ENCODE data around the gene QPCT.

Gene QPCT

DNA sequence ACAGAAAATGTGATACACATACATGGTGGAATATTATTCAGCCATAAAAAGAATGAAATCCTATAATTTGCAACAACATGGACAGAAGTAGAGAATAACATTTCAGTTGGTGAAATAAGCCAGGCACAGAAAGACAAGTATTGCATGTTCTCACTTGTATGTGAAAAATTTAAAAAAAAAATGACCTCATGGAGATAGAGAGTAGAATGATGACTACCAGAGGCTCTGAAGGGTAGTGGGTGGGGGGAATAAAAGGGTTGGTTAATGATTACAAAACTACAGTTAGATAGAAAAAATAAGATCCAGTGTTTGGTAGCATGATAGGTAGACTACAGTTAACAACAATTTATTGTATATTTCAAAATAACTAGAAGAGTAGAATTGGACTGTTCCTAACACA, 44.3 kb upstream of the QPCT start:
- no peaks in the 10 kb centered on the region for H4K20me1 ChIP-seq (ENCODE audit: control insufficient read depth, insufficient read depth, low read depth, low read length)
- H3K27ac ChIP-seq (ENCODE audit: low read depth, low read length) = no peak overlapping the region
- H3K9me2 ChIP-seq (replicated peaks; ENCODE audit: control insufficient read depth, low read length) = no peaks in the 10 kb centered on the region
- peaks cover 16% of the 10 kb centered on the region for H3K4me1 ChIP-seq (ENCODE audit: control insufficient read depth, low read length)
- H3K4me2 ChIP-seq (ENCODE audit: low read length) = no peak overlapping the region
- H3K9me3 ChIP-seq (ENCODE audit: control insufficient read depth, insufficient read depth, low read length) = peaks cover 7% of the 10 kb centered on the region; the same call in 1 of the 2 replicates
- H3K79me2 ChIP-seq (ENCODE audit: control insufficient read depth, low read length) = peaks cover 96% of the 10 kb centered on the region
- H3F3A ChIP-seq (ENCODE audit: control insufficient read depth, insufficient read depth) = no peaks in the 10 kb centered on the region
- TF ChIP-seq, protein P1, sequence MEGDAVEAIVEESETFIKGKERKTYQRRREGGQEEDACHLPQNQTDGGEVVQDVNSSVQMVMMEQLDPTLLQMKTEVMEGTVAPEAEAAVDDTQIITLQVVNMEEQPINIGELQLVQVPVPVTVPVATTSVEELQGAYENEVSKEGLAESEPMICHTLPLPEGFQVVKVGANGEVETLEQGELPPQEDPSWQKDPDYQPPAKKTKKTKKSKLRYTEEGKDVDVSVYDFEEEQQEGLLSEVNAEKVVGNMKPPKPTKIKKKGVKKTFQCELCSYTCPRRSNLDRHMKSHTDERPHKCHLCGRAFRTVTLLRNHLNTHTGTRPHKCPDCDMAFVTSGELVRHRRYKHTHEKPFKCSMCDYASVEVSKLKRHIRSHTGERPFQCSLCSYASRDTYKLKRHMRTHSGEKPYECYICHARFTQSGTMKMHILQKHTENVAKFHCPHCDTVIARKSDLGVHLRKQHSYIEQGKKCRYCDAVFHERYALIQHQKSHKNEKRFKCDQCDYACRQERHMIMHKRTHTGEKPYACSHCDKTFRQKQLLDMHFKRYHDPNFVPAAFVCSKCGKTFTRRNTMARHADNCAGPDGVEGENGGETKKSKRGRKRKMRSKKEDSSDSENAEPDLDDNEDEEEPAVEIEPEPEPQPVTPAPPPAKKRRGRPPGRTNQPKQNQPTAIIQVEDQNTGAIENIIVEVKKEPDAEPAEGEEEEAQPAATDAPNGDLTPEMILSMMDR (IDR thresholded peaks at IDR 0.05; ENCODE audit: low read depth, low read length, poor library complexity, severe bottlenecking) = no peak
- TF ChIP-seq EZH2phosphoT487 (IDR thresholded peaks at IDR 0.05; ENCODE audit: borderline replicate concordance, low read length) = no peak
- H3K4me3 ChIP-seq (ENCODE audit: low read length) = no peak overlapping the region
- H3K36me3 ChIP-seq (ENCODE audit: control insufficient read depth, low read length) = peaks cover 26% of the 10 kb centered on the region
- H3K27me3 ChIP-seq (ENCODE audit: control insufficient read depth, low read length) = no peaks in the 10 kb centered on the region

DNA sequence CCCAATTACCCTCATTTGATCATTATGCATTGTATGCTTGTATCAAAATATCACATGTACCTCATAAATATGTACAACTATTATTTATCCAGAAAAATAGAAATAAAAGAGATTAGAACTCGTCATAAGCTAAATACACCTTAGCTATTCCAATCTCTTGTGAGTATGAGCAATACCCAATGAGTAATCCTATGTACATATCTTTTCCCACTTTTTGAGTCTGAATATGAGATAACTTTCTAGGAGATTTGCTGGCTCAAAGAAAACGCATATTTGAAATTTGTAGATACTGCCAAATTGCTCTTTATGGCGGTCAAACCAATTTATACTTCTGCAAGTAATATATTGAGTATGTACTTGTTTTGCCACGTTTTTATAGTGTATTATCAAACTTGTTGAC, 43.9 kb upstream of the QPCT start:
- Histone ChIP-seq H3K9me3 (ENCODE audit: control insufficient read depth, insufficient read depth, low read length) (peaks cover 7% of the 10 kb centered on the region; the same call in 1 of the 2 replicates), H3K27ac (ENCODE audit: low read depth, low read length) (no peak overlapping the region), H3K4me1 (ENCODE audit: control insufficient read depth, low read length) (peaks cover 13% of the 10 kb centered on the region), H3F3A (ENCODE audit: control insufficient read depth, insufficient read depth) (no peaks in the 10 kb centered on the region), H4K20me1 (ENCODE audit: control insufficient read depth, insufficient read depth, low read depth, low read length) (no peaks in the 10 kb centered on the region), H3K79me2 (ENCODE audit: control insufficient read depth, low read length) (peaks cover 96% of the 10 kb centered on the region), H3K36me3 (ENCODE audit: control insufficient read depth, low read length) (peaks cover 26% of the 10 kb centered on the region), H3K9me2 (replicated peaks; ENCODE audit: control insufficient read depth, low read length) (no peaks in the 10 kb centered on the region), H3K27me3 (ENCODE audit: control insufficient read depth, low read length) (no peaks in the 10 kb centered on the region), H3K4me2 (ENCODE audit: low read length) (no peak overlapping the region), H3K4me3 (ENCODE audit: low read length) (no peak overlapping the region)
- no peak for TF ChIP-seq EZH2phosphoT487 (IDR thresholded peaks at IDR 0.05; ENCODE audit: borderline replicate concordance, low read length)
- TF ChIP-seq, protein P1 (IDR thresholded peaks at IDR 0.05; ENCODE audit: low read depth, low read length, poor library complexity, severe bottlenecking) = no peak

DNA sequence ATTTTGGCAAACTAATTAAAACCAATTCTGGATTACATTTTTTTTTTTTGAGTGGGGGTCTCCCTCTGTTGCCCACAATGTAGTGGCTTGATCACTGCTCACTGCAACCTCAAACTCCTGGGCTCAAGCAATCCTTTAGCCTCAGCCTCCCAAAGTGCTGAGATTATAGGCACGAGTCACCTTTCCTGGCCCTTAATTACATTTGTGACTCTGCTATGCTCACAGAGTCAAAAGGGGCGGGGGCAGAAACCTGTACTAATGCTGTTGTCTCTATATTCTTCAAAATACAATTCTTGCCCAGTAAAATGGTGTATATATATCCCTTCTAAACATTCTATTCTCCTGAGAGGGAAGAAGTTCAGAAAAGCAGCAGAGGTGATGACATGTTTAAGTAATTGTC, 43.0 kb upstream of the QPCT start:
- H3K4me2 ChIP-seq (ENCODE audit: low read length) = no peak overlapping the region
- TF ChIP-seq EZH2phosphoT487 (IDR thresholded peaks at IDR 0.05; ENCODE audit: borderline replicate concordance, low read length) = no peak
- TF ChIP-seq, protein P1 (IDR thresholded peaks at IDR 0.05; ENCODE audit: low read depth, low read length, poor library complexity, severe bottlenecking) = no peak
- H3K9me2 ChIP-seq (replicated peaks; ENCODE audit: control insufficient read depth, low read length) = no peaks in the 10 kb centered on the region
- no peaks in the 10 kb centered on the region for H3F3A ChIP-seq (ENCODE audit: control insufficient read depth, insufficient read depth)
- H3K4me1 ChIP-seq (ENCODE audit: control insufficient read depth, low read length) = peaks cover 5% of the 10 kb centered on the region
- peaks cover 96% of the 10 kb centered on the region for H3K79me2 ChIP-seq (ENCODE audit: control insufficient read depth, low read length)
- peaks cover 7% of the 10 kb centered on the region; the same call in 1 of the 2 replicates for H3K9me3 ChIP-seq (ENCODE audit: control insufficient read depth, insufficient read depth, low read length)
- H4K20me1 ChIP-seq (ENCODE audit: control insufficient read depth, insufficient read depth, low read depth, low read length) = no peaks in the 10 kb centered on the region
- H3K27ac ChIP-seq (ENCODE audit: low read depth, low read length) = no peak overlapping the region
- H3K4me3 ChIP-seq (ENCODE audit: low read length) = no peak overlapping the region
- H3K36me3 ChIP-seq (ENCODE audit: control insufficient read depth, low read length) = peaks cover 26% of the 10 kb centered on the region
- no peaks in the 10 kb centered on the region for H3K27me3 ChIP-seq (ENCODE audit: control insufficient read depth, low read length)
